AG09309 (cell line): Measurements from ENCODE around the gene RNF166.
A peak's percentile ranks its signal among the peaks of the same experiment; 100 is the strongest.

Experiments
- DNase-seq: peaks from one replicate; pipeline ENCODE4 v3.0.0-alpha.2; 2010; ENCODE audit warnings: low read depth
- H3K4me3 ChIP-seq: 2 replicates; pipeline ENCODE4 v1.5.1; 2011; ENCODE audit warnings: mild to moderate bottlenecking, low read depth, low read length, moderate library complexity; ENCODE audit not compliant: control insufficient read depth
- TF ChIP-seq, protein P1 (sequence below): IDR thresholded peaks from 2 replicates; pipeline ENCODE4 v1.5.1; 2011; ENCODE audit warnings: mild to moderate bottlenecking, low read depth, low read length, inconsistent platforms; ENCODE audit not compliant: insufficient read depth, control insufficient read depth; ENCODE audit errors: missing control alignments

RNF166 gene, protein sequence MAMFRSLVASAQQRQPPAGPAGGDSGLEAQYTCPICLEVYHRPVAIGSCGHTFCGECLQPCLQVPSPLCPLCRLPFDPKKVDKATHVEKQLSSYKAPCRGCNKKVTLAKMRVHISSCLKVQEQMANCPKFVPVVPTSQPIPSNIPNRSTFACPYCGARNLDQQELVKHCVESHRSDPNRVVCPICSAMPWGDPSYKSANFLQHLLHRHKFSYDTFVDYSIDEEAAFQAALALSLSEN

DNA sequence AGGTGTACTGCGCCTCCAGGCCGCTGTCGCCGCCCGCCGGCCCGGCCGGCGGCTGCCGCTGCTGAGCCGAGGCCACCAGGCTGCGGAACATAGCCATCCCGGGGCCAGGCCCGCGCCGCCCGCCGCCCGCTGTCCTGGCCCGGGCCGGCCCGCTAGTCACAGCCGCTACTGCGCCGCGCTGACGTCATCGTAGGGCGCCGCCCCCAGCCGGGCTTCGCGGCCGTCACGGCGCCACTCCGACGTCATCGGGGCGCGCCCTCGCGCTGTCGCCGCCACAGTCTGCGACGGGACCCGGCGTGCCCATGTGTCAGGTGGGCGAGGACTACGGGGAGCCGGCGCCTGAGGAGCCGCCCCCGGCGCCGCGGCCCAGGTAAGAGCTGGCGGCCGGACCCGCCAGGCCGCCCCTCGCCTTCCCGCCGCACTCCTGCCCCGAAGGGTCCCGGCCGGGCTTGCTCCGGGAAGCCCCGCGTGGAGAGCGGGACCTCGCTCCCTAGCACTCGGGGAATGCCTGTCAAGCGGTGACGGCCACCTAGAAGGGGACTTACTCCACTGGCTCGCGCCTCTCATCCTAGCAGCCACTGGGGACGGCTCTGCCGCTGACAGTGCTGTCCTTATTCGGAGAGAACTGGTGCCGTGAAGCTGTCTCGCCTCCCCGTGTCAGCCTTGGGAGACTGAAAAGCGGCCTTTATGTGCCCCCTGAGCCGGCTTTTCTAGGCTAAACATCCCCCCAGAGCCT is at the start of gene RNF166, which contains the start of gene CTU2:
Gene RNF166, minus strand, starts transcription at position 180 of the 736 bp plus-strand sequence. Its CDS starts 83 bp downstream, at position 97.
Gene CTU2, plus strand, starts transcription at position 275 of the 736 bp plus-strand sequence. Its CDS starts 28 bp downstream, at position 303.
- H3K4me3 ChIP-seq: peak within 1 kb of the TSS; percentile 90
- TF ChIP-seq, protein P1, sequence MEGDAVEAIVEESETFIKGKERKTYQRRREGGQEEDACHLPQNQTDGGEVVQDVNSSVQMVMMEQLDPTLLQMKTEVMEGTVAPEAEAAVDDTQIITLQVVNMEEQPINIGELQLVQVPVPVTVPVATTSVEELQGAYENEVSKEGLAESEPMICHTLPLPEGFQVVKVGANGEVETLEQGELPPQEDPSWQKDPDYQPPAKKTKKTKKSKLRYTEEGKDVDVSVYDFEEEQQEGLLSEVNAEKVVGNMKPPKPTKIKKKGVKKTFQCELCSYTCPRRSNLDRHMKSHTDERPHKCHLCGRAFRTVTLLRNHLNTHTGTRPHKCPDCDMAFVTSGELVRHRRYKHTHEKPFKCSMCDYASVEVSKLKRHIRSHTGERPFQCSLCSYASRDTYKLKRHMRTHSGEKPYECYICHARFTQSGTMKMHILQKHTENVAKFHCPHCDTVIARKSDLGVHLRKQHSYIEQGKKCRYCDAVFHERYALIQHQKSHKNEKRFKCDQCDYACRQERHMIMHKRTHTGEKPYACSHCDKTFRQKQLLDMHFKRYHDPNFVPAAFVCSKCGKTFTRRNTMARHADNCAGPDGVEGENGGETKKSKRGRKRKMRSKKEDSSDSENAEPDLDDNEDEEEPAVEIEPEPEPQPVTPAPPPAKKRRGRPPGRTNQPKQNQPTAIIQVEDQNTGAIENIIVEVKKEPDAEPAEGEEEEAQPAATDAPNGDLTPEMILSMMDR: no peak
- peak; percentile 29 for DNase-seq

DNA sequence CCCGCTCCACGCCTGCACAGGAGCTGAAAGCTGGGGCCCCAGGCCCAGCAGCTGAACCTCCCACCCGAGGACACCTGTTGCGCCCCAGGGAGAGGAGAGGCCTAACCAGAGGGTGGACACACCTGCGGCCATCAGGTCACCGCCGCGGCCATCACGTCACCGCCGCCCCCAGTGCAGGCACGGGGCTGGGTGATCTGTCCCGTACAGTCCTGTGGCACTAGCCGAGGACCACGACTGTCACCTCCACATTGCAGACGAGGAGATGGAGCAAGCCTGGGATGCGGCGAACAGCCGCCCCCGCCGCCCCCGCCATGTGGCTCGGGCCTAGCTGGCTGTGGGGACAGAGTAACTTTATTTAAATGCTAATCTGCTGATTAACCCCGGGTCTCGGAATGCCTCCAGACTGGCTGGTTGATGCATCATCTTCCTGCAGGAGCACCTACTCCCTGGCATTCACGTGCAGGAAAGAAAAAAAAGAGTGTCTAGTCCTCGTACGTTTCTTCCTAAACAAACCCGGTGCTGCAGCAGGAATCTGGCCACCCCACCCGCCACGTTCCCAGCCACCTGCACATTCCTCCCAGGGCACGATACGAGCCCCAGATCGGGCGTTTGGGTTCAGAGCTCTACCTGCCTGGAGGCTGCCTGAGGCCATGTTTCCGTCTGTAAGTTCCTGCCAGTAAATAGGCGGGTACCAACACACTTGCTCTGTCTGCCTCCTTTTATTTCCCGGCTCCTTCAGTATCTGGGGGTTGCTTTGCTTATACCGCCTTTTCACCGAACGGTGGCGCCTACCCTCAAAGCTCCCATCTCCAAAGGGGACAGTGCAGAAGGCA is 48.9 kb upstream of the RNF166 start:
- peak; percentile 17 for DNase-seq
- no peak overlapping the region for H3K4me3 ChIP-seq
- TF ChIP-seq, protein P1: peak; percentile 35

DNA sequence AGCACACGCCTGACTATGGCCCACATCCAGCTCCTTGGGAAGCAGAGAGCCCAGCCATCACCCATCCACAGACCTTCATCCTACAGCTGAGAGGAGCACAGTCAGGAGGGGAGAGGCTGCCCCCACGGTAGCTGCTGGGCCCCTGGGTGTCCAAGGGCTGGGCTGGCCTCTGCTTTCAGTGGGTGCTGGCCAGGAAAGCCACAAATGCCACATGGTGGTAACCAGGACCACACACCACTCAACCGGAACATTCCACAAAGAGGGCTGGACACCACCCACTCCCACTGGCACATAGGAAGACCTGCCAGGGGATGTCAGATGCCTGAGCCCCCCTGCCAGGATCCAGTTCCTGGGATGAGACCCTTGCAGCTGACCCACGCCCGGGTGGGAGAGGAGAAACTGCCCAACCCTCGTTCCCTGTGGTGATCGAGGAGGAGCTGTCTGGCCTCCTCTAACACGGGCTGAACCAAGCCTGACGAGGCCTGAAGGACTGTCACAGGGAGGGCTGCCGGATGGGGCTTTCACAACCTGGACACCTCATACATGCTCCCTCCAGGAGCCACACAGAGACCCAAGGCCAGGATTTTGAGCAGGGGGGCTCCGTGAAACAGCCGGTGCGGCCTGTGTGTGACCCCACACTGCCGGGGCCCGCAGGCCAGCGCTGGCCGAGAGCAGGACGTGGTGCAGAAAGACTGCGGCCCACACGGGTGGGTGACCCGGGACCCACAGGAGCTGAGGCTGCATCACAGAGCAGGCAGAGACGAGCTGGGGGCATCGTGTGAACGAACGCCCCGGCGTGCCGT is 48.1 kb upstream of the RNF166 start:
- H3K4me3 ChIP-seq: no peak overlapping the region
- TF ChIP-seq, protein P1: no peak
- DNase-seq: no peak

DNA sequence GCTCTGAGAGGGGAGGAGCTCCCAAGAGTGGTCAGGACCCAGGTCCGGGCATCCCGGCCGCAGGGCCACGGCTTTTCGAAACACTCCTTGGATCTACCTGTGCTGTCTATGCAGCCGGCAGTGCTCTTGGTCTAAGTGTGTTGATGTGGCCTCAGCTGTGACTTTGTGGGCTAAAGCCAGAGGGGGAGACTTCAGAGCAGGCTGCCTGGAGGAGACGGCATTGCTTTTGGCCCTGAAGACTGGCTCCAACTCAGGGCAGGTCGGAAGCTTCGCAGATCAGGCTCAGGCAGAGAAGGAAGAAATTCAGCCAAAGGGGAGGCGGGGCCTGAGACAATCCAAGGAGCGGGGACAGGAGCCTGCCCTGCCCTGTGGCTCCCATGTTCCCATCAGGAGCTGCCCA is 47.4 kb upstream of the RNF166 start:
- H3K4me3 ChIP-seq: no peak overlapping the region
- TF ChIP-seq, protein P1: no peak
- no peak for DNase-seq

DNA sequence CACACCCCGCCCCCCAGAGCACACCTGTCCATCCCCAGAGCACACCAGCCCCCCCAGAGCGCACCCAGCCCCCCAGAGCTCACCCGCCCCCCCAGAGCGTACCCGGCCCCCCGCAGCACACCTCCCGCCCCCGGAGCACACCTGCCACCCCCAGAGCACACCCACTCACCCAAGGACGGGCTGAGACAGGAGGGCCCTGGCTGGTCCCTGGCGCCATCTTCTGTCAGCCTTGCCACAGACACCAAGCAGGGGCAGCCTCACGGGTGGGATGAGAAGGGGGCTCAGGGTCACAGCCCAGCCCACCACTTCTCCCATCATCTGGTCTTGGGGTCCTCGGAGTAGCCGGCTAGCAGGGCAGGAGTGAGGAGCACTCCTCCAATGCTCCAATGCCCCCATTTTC is 47.0 kb upstream of the RNF166 start:
- TF ChIP-seq, protein P1: no peak
- no peak overlapping the region for H3K4me3 ChIP-seq
- no peak for DNase-seq

DNA sequence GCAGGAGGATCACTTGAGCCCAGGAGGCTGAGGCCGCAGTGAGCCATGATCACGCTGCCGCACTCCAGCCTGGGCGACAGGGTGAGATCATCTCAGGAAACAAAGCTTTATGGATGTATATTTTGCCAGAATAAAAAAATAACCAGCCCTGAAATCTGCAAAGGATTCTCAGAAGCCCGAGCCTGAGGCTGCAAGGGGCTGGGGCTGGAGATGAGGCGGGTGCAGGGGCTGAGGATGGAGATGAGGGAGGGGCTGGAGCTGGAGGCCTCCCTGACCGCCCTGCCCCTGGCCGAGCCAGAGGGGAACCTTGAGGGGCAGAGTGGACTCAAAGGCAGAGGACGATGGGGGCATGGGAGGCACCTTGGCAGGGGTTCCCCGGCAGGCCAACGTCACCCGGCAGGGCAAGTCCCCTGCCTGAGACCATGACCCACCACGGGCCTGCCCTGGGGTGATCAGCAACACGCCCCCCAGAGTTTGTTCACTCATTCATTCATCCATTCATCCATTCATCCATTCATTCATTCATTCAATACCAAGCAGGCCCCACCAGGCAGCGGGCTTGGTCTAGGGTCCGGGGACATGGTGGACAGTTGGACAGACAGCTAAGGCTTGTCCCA is 46.3 kb upstream of the RNF166 start:
- no peak for DNase-seq
- TF ChIP-seq, protein P1: no peak
- no peak overlapping the region for H3K4me3 ChIP-seq
